NK-92 (cell line): Measurements from ENCODE around the gene TNIP2.
"Not testable (repeated sequence)": the region's sequence is repeated elsewhere in the genome, so short reads cannot be mapped to it uniquely, and the experiment has no call there.

Source experiments
- DNase-seq: peaks from one replicate; lab custom pipeline; 2025; ENCODE audit not compliant: unreplicated experiment; lab: John Stamatoyannopoulos, UW

Gene TNIP2

GRCh38 chr4:2793586-2794485 lies 37.7 kb upstream of the TNIP2 start:
- DNase-seq = no peak

- no peak for DNase-seq
Observed at GRCh38 chr4:2792711-2793585, 36.8 kb upstream of the TNIP2 start, which contains the start of gene SH3BP2. Gene SH3BP2, plus strand, starts transcription at chr4:2793085. Its CDS starts 27,533 bp downstream, at chr4:2820618.

GRCh38 chr4:2792396-2792710 lies 36.2 kb upstream of the TNIP2 start:
- no peak for DNase-seq

DNA sequence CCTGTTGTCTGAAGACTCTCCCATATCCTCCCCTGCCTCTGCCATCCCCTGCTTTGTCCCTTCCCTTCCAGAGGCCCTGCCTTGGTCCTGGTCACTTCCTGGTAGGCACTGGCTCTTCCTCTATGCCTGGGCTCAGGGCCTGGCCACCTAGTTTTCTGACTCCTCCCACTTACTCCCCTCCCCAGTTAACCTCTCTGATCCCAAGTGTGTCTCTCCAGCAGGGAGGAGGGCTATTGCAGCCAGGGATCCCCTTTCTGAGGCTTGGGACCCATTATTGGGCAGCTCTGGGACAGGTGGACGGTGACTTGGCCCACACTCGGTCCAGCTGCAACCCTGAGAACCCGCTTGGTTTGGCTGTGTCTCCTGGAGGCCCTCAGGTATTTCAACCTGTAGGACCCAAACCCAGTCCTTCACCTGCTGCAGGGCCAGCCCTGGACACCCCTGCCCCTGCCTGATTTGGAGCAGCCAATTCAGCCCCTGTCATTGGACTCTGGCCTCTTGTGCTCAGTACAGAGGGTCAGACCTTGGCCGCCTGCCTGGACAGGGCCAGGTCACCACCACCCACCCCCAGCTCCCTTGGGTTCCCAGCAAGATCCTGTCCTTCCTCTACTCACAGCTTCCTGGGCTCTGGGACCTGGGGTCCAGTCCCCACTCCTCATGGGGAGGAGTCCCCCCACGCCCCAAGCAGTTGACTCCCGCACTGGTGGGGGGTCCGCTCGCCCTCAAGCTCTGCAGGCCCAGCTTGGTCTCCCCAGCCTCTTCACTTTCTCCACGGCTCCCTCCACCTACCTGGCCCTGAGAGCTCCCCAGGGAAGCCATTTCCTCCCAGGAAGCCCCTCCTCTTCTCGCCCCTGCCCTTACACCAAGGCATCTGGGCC lies 35.6 kb upstream of the TNIP2 start:
- DNase-seq = no peak

- DNase-seq = no peak
Observed at GRCh38 chr4:2790583-2791517, 34.7 kb upstream of the TNIP2 start.

- DNase-seq = no peak
Observed at GRCh38 chr4:2789793-2790582, 33.9 kb upstream of the TNIP2 start.

DNA sequence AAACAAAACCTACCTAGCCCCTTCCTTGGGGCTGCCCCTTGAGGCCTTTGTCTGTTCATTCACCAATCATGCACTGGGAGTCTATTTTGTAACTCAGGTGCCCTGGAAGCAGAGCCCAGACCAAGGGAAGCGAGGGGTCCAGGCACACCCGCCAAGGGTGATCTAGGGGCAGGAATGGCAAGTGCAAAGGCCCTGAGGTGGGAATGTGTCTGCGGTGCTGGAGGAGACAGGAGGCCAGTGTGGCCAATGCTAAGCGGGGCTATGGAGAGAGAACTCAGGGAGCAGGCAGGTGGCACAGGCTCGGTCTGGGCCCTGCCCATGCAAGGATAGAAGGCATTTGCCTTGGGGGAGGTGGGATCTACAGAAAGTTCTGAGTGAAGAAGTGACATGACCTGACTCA lies 33.2 kb upstream of the TNIP2 start:
- no peak for DNase-seq

GRCh38 chr4:2788532-2789103 lies 32.5 kb upstream of the TNIP2 start:
- DNase-seq = no peak

GRCh38 chr4:2788101-2788500 lies 32.0 kb upstream of the TNIP2 start:
- DNase-seq = no peak

DNA sequence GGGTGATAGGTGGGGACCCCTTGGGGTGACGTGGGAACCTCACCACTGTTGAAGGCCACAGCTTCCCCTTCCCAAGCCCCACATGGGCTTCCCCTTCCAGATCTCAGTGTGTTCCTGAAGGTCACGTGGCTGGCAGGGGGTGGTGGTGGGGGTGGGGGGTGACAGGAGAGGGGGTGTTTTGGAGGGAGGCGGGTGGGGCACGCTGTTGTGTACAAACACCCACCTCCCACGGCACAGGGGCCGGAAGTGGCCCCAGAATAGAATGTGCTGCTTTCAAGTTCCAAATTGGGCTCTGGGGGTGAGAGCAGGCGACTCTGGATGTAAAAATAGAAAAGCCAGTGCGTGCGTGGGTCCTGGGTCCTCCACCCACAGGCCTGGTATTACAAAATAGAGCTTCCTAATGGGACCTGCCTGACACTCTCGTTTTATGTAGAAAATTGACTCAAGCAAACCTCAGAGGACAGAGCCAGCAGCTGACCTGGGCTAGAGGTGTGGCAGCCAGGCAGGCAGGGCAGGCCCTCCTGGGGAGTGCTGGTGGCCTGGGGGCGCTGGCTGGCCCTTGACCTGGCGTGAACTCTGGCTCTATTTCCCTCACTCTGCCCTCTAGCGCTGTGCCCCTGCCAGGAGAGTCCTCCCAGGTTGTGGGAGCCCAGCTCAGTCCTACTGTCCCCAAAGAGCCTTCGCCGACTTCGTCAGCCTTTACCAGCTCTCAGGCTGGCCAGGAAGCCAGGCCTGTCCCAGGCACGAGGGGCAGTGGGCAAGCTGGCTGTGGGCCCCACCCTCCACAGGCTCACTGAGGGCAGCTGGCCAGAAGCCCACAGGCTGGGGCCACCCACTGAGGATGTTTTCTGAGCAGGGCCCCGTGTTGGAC lies 31.3 kb upstream of the TNIP2 start:
- no peak for DNase-seq

- DNase-seq = no peak
Observed at GRCh38 chr4:2786794-2787229, 30.7 kb upstream of the TNIP2 start.

GRCh38 chr4:2786152-2786671 lies 30.1 kb upstream of the TNIP2 start:
- no peak for DNase-seq

DNA sequence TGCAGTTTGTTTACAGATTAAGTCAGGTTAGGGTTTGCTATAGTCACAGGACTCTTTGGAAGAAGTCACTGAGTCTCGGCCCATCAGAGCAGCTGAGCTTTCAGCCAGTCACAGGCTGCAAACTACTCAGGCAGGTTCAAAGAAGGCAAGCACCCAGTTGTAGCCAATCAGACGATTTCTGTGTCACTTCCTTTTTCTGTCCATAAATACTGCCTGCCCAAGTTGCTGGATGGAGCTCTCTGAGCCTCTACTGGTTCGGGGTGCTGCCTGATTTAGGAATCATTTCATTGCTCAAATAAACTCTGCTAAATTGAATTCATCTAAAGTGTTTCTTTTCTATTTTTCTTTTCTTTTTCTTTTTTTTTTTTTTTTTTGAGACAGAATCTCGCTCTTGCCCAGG lies 29.5 kb upstream of the TNIP2 start:
- DNase-seq = no peak

- DNase-seq = no peak
Observed at GRCh38 chr4:2783790-2784189, 27.7 kb upstream of the TNIP2 start.

GRCh38 chr4:2781911-2782310 lies 25.8 kb upstream of the TNIP2 start:
- no peak for DNase-seq

DNA sequence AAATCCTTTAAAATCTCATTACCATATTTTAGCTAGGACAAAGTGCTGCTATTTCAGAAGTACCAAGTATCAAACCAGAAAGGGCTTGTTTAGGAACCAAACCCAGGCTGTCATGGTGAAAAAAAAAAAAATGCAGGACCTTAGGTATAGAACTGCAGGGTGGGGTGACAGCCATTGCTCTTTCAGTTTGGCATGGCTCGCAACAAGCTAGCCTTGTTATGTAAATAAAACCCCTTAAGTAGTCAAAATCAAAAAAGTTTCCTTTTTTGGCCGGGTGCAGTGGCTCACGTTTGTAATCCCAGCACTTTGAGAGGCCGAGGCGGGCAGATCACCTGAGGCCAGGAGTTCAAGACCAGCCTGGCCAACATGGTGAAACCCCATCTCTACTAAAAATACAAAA lies 24.5 kb upstream of the TNIP2 start:
- not testable (repeated sequence) for DNase-seq

DNA sequence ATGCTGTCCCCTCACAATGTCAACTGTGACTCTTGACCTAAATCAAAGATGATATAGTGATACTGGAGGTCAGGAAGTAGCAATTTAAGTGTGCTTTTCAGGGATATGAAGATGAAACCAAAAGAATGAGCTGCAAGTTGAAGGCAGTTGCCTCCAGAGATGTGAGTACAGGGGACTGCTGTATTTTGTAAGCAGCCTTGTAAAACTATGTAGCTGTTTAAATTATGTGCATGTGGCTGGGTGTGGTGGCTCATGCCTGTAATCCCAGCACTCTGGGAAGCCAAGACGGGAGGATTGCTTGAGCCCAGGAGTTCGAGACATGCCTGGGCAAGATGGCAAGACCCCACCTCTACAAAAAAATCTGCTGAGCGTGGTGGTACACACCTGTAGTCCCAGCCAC lies 15.1 kb upstream of the TNIP2 start:
- no peak for DNase-seq

DNA sequence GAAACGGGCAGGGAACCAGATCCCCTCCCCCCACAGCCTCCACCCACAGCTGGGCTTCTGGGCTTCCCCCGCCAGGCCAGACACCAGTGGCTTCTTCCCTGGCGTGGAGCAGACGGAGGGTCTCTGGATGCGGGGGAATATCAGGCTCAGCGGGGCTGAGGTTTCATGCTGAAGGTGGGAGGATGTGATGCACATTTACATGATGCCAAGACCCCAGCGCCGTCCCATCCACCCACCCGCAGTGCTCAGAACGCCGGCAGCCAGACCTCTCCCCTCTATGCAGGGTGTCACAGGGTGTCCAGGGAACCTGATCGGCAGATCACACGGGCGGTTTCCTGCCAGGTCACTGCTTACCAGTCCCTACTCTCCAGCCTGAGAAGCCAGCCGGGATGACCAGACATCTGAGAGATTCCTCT lies 12.8 kb upstream of the TNIP2 start:
- no peak for DNase-seq
